Endodermal cell (in vitro differentiated cells): ENCODE results near the gene CEP57L1. TPM values are rescaled to one million over a fixed set of nuclear protein-coding genes. Genes with fewer than 3 reads are reported as not detected.

Source experiments
- DNase-seq: peaks from one replicate; pipeline ENCODE4 v3.0.0-alpha.2; 2017
- H3K27ac ChIP-seq: 2 replicates; pipeline ENCODE4 v1.5.1; 2013; ENCODE audit warnings: mild to moderate bottlenecking, low read depth, low read length, moderate library complexity
- H3K27me3 ChIP-seq: 2 replicates; pipeline ENCODE4 v1.6.1; 2013; ENCODE audit warnings: mild to moderate bottlenecking, low read length, moderate library complexity; ENCODE audit not compliant: insufficient read depth, control insufficient read depth, poor library complexity, severe bottlenecking
- H3K36me3 ChIP-seq: 2 replicates; pipeline ENCODE4 v1.7.0; 2013; ENCODE audit warnings: mild to moderate bottlenecking, low read length, moderate library complexity; ENCODE audit not compliant: control insufficient read depth, insufficient read depth
- H3K4me1 ChIP-seq: one replicate; pipeline ENCODE4 v1.7.0; 2013; ENCODE audit warnings: low read length; ENCODE audit not compliant: control insufficient read depth, insufficient read depth
- H3K4me3 ChIP-seq: 2 replicates; pipeline ENCODE4 v1.5.1; 2013; ENCODE audit warnings: mild to moderate bottlenecking, low read length, moderate library complexity
- H3K9ac ChIP-seq: 2 replicates; pipeline ENCODE4 v1.6.1; 2013; ENCODE audit warnings: mild to moderate bottlenecking, low read length, moderate library complexity; ENCODE audit not compliant: poor library complexity, severe bottlenecking; ENCODE audit errors: extremely low read depth
- H3K9me3 ChIP-seq: 2 replicates; pipeline ENCODE4 v1.6.1; 2013; ENCODE audit warnings: mild to moderate bottlenecking, low read length, moderate library complexity; ENCODE audit not compliant: control insufficient read depth
- H3K27ac Mint-ChIP-seq: 2 replicates; pipeline ENCODE4 v1.8.0; 2020; ENCODE audit warnings: mixed read lengths
- H3K27me3 Mint-ChIP-seq: 2 replicates; pipeline ENCODE4 v1.8.0; 2021; ENCODE audit warnings: mild to moderate bottlenecking, mixed read lengths; ENCODE audit not compliant: insufficient read depth
- H3K36me3 Mint-ChIP-seq: 2 replicates; pipeline ENCODE4 v1.8.0; 2020; ENCODE audit warnings: low read depth, mixed read lengths
- H3K4me1 Mint-ChIP-seq: 2 replicates; pipeline ENCODE4 v1.8.0; 2020; ENCODE audit warnings: mixed read lengths
- H3K4me3 Mint-ChIP-seq: 2 replicates; pipeline ENCODE4 v1.8.0; 2020; ENCODE audit warnings: mild to moderate bottlenecking, moderate library complexity, mixed read lengths
- H3K9me3 Mint-ChIP-seq: 2 replicates; pipeline ENCODE4 v1.8.0; 2020; ENCODE audit warnings: mild to moderate bottlenecking, mixed read lengths
- CTCF ChIP-seq: fragments of 200-600 bp; sonication (generic); conservative IDR thresholded peaks from 2 replicates; pipeline ENCODE4 v1.5.0; 2021; ENCODE audit warnings: antibody characterized with exemption, mild to moderate bottlenecking
- WGBS, 2 experiments: methylation state at CpG; one replicate each; pipeline versions ENCODE4 v1.1.5 to v1.1.7; 2013; ENCODE audit warnings: missing lambda C conversion rate in 2 of 2, mixed read lengths in 1 of 2; ENCODE audit not compliant: insufficient coverage in 1 of 2, insufficient read length in 1 of 2; 5-methylcytosine and 5-hydroxymethylcytosine counted together
- total RNA-seq, 2 donors: library from RNA; stranded (reverse); fragmentation: NEBNext Ultra II Directional in 1 of 2; extraction: Animal tissue kit (Norgen Biotek cat#: 25700) in 1 of 2; gene quantifications; 2 replicates in 1 of 2; 3 replicates in 1 of 2; pipeline ENCODE4 v1.2.1, GENCODE V29; 2021

Gene CEP57L1
- total RNA-seq, 2 donors from 2014 or later, result 8.4 to 17.6 TPM

GRCh38 chr6:109179507-109179906 is 84.2 kb downstream of the CEP57L1 start:
- H3K27me3 ChIP-seq, result no peaks in the 10 kb centered on the region
- peaks cover 24% of the 10 kb centered on the region for H3K4me1 Mint-ChIP-seq
- peaks cover 3% of the 10 kb centered on the region for H3K27me3 Mint-ChIP-seq
- no peak overlapping the region for H3K27ac ChIP-seq
- peaks cover 2% of the 10 kb centered on the region for H3K4me1 ChIP-seq
- H3K36me3 Mint-ChIP-seq, result no peaks in the 10 kb centered on the region
- WGBS, 2 experiments, result no CpG with 5 or more reads among the region's 1 CpG
- no peaks in the 10 kb centered on the region for H3K36me3 ChIP-seq
- no peak overlapping the region for H3K4me3 ChIP-seq
- no peak overlapping the region for H3K4me3 Mint-ChIP-seq
- no peak overlapping the region for H3K27ac Mint-ChIP-seq
- DNase-seq, result no peak
- no peaks in the 10 kb centered on the region for H3K9me3 ChIP-seq
- no peaks in the 10 kb centered on the region for H3K9me3 Mint-ChIP-seq
- TF ChIP-seq CTCF, result no peak
- H3K9ac ChIP-seq, result no peak overlapping the region

GRCh38 chr6:109182578-109182977 is 87.3 kb downstream of the CEP57L1 start:
- Histone ChIP-seq H3K36me3 (no peaks in the 10 kb centered on the region), H3K4me1 (peaks cover 27% of the 10 kb centered on the region), H3K9ac (no peak overlapping the region), H3K9me3 (no peaks in the 10 kb centered on the region), H3K27ac (no peak overlapping the region), H3K4me3 (no peak overlapping the region), H3K27me3 (peaks cover 9% of the 10 kb centered on the region)
- Mint-ChIP-seq H3K9me3 (no peaks in the 10 kb centered on the region), H3K36me3 (no peaks in the 10 kb centered on the region), H3K27ac (no peak overlapping the region), H3K4me3 (no peak overlapping the region), H3K4me1 (peaks cover 50% of the 10 kb centered on the region), H3K27me3 (peaks cover 3% of the 10 kb centered on the region)
- WGBS, 2 experiments, result 67 to 77% methylated on average over 2 of the region's 2 CpGs
- DNase-seq, result no peak
- TF ChIP-seq CTCF, result no peak

GRCh38 chr6:109183109-109183650 is 87.9 kb downstream of the CEP57L1 start:
- H3K4me3 Mint-ChIP-seq, result peak overlapping the region; percentile 7
- no peaks in the 10 kb centered on the region for H3K36me3 Mint-ChIP-seq
- H3K4me3 ChIP-seq, result peak overlapping the region; percentile 71
- no peak overlapping the region for H3K9ac ChIP-seq
- no peaks in the 10 kb centered on the region for H3K9me3 Mint-ChIP-seq
- H3K4me1 Mint-ChIP-seq, result peaks cover 52% of the 10 kb centered on the region
- 8% methylated on average over 2 of the region's 2 CpGs; no CpG with 5 or more reads in 1 of the 2 experiments for WGBS, 2 experiments
- no peaks in the 10 kb centered on the region for H3K36me3 ChIP-seq
- peaks cover 27% of the 10 kb centered on the region for H3K4me1 ChIP-seq
- peaks cover 3% of the 10 kb centered on the region for H3K27me3 Mint-ChIP-seq
- no peak for DNase-seq
- peaks cover 9% of the 10 kb centered on the region for H3K27me3 ChIP-seq
- peak overlapping the region; percentile 3 for H3K27ac Mint-ChIP-seq
- no peaks in the 10 kb centered on the region for H3K9me3 ChIP-seq
- TF ChIP-seq CTCF, result peak; percentile 30
- H3K27ac ChIP-seq, result no peak overlapping the region
